Measurements from ENCODE around the gene CDC14B. TPM values are rescaled to one million over a fixed set of nuclear protein-coding genes. Genes with fewer than 3 reads are reported as not detected.
"Not testable (repeated sequence)": the region's sequence is repeated elsewhere in the genome, so short reads cannot be mapped to it uniquely, and the experiment has no call there.

The CDC14B gene
- total RNA-seq, 2 experiments from 2014 or later, result 0.62 to 0.89 TPM

DNA sequence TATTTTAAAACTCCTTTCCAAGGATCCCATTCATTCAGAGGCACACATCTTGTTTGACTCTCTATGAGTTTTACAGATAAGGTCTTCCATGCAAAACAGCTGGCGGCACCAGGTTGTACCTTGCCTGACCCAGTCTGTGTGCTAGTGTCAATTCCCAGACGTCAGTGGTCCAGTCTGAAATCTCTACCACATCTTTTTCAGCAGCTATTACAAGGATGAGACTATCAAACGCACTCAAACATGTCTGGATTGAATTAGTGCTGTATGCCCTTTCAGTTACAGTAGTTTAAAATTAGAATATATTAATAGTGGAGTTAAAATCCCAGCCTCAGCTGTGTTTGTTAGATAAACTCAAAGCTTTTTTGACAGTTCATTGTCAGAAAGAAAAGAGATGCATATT lies 11.7 kb downstream of the CDC14B start:
- Mint-ChIP-seq H3K27me3 (ENCODE audit: low read depth) (peaks cover 26% of the 10 kb centered on the region), H3K4me1 (ENCODE audit: low read depth) (no peaks in the 10 kb centered on the region), H3K27ac (no peak overlapping the region), H3K4me3 (no peak overlapping the region), H3K9me3 (no peaks in the 10 kb centered on the region), H3K36me3 (ENCODE audit: low read depth) (no peaks in the 10 kb centered on the region)
- intact Hi-C loops (cut with micrococcal nuclease), result no loop called here
- CTCF ChIA-PET, result no interaction called here
- no peak for DNase-seq

DNA sequence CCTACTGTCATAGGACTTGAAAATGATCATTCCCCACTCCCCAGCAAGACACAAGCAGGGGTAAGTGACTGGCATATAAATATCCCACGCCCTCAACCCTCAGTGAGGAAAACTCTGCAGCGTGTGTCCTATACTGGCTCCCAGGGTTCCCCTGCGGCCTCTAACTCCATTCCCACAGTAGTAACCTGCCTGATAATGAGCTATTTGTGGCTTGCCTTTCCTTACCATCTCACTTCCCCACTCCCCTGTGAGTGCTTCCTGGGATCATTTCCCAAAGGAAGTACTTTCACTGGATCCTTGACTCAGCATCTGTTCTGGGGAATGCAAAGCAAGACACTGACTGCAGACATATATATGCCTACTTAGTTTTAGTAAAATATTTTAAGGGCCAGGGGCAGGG lies 14.3 kb downstream of the CDC14B start:
- Mint-ChIP-seq H3K36me3 (ENCODE audit: low read depth) (no peaks in the 10 kb centered on the region), H3K4me3 (no peak overlapping the region), H3K9me3 (no peaks in the 10 kb centered on the region), H3K4me1 (ENCODE audit: low read depth) (no peaks in the 10 kb centered on the region), H3K27ac (no peak overlapping the region), H3K27me3 (ENCODE audit: low read depth) (peaks cover 6% of the 10 kb centered on the region)
- intact Hi-C loops (cut with micrococcal nuclease), result no loop called here
- CTCF ChIA-PET, result no interaction called here
- no peak for DNase-seq

DNA sequence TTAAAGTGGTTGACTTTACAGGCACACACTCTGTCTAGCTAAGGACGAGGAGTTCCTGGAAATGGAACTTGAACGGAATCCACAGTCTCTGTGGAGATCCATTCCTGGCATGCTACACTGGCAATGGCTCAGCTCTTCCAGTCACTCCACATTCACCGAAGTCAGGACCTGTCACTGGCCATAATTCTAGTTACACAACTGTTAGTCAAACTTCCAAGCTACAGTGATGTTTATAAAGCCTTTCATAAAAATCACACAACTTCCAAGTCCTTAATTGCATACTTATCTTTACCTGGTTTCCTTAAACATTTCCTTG lies 15.7 kb downstream of the CDC14B start:
- CTCF ChIA-PET, result no interaction called here
- H3K36me3 Mint-ChIP-seq (ENCODE audit: low read depth), result no peaks in the 10 kb centered on the region
- no peak overlapping the region for H3K27ac Mint-ChIP-seq

DNA sequence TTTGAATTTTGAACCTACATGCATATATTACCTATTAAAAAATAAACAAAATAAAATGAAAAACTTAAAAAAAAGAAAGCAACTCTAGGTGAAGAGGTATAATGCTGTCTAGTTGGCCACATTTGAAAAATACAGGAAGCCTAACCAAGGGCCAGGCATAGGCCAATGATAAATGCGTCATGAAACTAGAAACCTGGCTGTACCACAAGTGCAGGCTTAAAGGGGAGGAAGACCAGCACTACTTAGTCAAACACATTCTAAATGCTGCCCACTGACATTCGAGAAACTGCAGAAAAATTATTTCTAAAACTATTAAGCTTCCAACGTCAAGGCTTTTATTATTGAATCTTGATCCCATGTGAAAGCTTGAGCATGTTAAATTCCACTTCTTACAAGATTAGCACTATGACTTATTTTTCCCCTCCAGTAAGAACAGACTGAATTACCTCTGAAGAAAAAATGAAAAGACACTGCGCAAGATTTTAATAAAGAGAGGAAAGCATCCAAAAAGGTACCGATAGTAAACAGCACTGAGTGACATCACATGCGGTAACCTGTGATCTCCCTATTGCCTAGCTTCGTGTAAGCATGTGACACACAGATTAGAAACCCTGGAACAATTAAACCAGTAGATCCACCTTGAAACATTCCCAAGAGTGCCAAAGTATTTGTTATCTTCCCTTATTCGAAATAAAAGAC lies 16.2 kb downstream of the CDC14B start:
- Mint-ChIP-seq H3K4me1 (ENCODE audit: low read depth) (no peaks in the 10 kb centered on the region), H3K27ac (no peak overlapping the region), H3K9me3 (no peaks in the 10 kb centered on the region), H3K36me3 (ENCODE audit: low read depth) (no peaks in the 10 kb centered on the region), H3K4me3 (no peak overlapping the region), H3K27me3 (ENCODE audit: low read depth) (peaks cover 2% of the 10 kb centered on the region)
- intact Hi-C loops (cut with micrococcal nuclease), result no loop called here
- CTCF ChIA-PET, result no interaction called here
- no peak for DNase-seq

More for the DNA sequence above, 15.7 kb downstream of the CDC14B start:
- Mint-ChIP-seq H3K9me3 (no peaks in the 10 kb centered on the region), H3K4me3 (no peak overlapping the region), H3K4me1 (ENCODE audit: low read depth) (no peaks in the 10 kb centered on the region), H3K27me3 (ENCODE audit: low read depth) (peaks cover 4% of the 10 kb centered on the region)
- DNase-seq, result no peak
- intact Hi-C loops (cut with micrococcal nuclease), result no loop called here

GRCh38 chr9:96599298-96599697 lies 20.3 kb downstream of the CDC14B start:
- H3K4me1 Mint-ChIP-seq (ENCODE audit: low read depth), result no peaks in the 10 kb centered on the region
- CTCF ChIA-PET, result interaction anchor here (0.7 kb wide), 1 partner anchor 33 kb away, joined by 4 read pairs; no protein-coding TSS in a partner anchor
- no peak overlapping the region for H3K27ac Mint-ChIP-seq
- H3K9me3 Mint-ChIP-seq, result no peaks in the 10 kb centered on the region
- intact Hi-C loops (cut with micrococcal nuclease), result no loop called here
- H3K4me3 Mint-ChIP-seq, result no peak overlapping the region
- no peaks in the 10 kb centered on the region for H3K36me3 Mint-ChIP-seq (ENCODE audit: low read depth)
- no peak for DNase-seq
- no peaks in the 10 kb centered on the region for H3K27me3 Mint-ChIP-seq (ENCODE audit: low read depth)

DNA sequence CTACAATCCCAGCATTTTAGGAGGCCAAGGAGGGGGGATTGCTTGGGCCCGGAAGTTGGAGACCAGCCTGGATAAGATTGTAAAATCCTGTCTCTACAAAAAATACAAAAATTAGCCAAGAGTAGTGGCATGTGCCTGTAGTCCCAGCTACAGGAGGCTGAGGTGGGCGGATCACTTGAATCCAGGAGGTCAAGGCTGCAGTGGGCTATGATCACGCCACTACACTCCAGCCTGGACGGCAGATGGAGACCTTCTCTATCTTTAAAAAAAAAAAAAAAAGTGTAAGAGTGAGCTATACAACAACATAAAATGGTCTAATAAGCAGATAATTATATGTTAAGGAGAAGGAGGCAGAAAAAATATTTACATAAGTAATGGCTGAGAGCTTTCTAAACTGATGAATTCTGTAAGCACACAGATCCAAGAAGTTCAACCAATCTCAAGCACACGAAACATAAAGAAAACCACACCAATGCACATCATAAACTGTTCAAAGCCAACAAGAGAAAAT lies 23.0 kb downstream of the CDC14B start:
- Mint-ChIP-seq H3K27me3 (ENCODE audit: low read depth) (no peaks in the 10 kb centered on the region), H3K4me3 (no peak overlapping the region), H3K4me1 (ENCODE audit: low read depth) (no peaks in the 10 kb centered on the region), H3K9me3 (no peaks in the 10 kb centered on the region), H3K36me3 (ENCODE audit: low read depth) (no peaks in the 10 kb centered on the region), H3K27ac (no peak overlapping the region)
- CTCF ChIA-PET, result interaction anchor here (0.7 kb wide), 1 partner anchor 1135 kb away, joined by 5 read pairs; no protein-coding TSS in a partner anchor
- DNase-seq, result no peak
- intact Hi-C loops (cut with micrococcal nuclease), result no loop called here

GRCh38 chr9:96587338-96588315 lies 32.0 kb downstream of the CDC14B start:
- no peak for DNase-seq
- intact Hi-C loops (cut with micrococcal nuclease), result no loop called here
- peaks cover 17% of the 10 kb centered on the region for H3K27me3 Mint-ChIP-seq (ENCODE audit: low read depth)

GRCh38 chr9:96585426-96585825 lies 34.2 kb downstream of the CDC14B start:
- DNase-seq, result no peak
- H3K27ac Mint-ChIP-seq, result no peak overlapping the region
- intact Hi-C loops (cut with micrococcal nuclease), result no loop called here
- no peaks in the 10 kb centered on the region for H3K36me3 Mint-ChIP-seq (ENCODE audit: low read depth)
- no peak overlapping the region for H3K4me3 Mint-ChIP-seq
- H3K27me3 Mint-ChIP-seq (ENCODE audit: low read depth), result peaks cover 15% of the 10 kb centered on the region
- H3K4me1 Mint-ChIP-seq (ENCODE audit: low read depth), result peaks cover 9% of the 10 kb centered on the region
- H3K9me3 Mint-ChIP-seq, result no peaks in the 10 kb centered on the region
- CTCF ChIA-PET, result no interaction called here

More at GRCh38 chr9:96587338-96588315, 32.0 kb downstream of the CDC14B start:
- Mint-ChIP-seq H3K4me3 (no peak overlapping the region), H3K4me1 (ENCODE audit: low read depth) (peaks cover 9% of the 10 kb centered on the region), H3K9me3 (no peaks in the 10 kb centered on the region), H3K27ac (no peak overlapping the region), H3K36me3 (ENCODE audit: low read depth) (no peaks in the 10 kb centered on the region)
- CTCF ChIA-PET, result no interaction called here

GRCh38 chr9:96582199-96582598 lies 37.4 kb downstream of the CDC14B start:
- H3K4me1 Mint-ChIP-seq (ENCODE audit: low read depth); H3K36me3 Mint-ChIP-seq (ENCODE audit: low read depth); H3K4me3 Mint-ChIP-seq; DNase-seq; H3K27ac Mint-ChIP-seq; H3K9me3 Mint-ChIP-seq; H3K27me3 Mint-ChIP-seq (ENCODE audit: low read depth); CTCF ChIA-PET; intact Hi-C loops (cut with micrococcal nuclease): not testable (repeated sequence)

- Mint-ChIP-seq H3K27ac (no peak overlapping the region), H3K4me1 (ENCODE audit: low read depth) (no peaks in the 10 kb centered on the region), H3K36me3 (ENCODE audit: low read depth) (no peaks in the 10 kb centered on the region), H3K4me3 (no peak overlapping the region), H3K27me3 (ENCODE audit: low read depth) (peaks cover 3% of the 10 kb centered on the region), H3K9me3 (no peaks in the 10 kb centered on the region)
- no peak for DNase-seq
- intact Hi-C loops (cut with micrococcal nuclease), result no loop called here
- CTCF ChIA-PET, result no interaction called here
These were observed 37.9 kb downstream of the CDC14B start for GRCh38 chr9:96581786-96582185.

DNA sequence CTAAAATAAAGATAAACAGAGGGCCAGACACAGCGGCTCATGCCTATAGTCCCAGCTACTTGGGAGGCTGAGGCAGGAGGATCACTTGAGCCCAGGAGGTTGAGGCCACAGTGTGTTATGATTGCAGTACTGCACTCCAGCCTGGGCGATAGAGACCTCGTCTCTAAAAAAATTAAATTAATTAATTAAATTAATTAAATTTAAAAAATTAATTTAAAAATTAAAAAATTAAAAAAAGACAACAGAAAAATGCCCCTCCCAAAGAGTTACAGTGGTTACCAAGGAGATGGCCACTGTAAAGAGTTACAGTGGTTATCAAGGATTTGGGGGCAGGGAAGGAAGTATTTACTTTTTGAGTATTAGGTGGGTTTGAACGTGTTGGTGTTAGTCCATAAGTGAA lies 38.3 kb downstream of the CDC14B start:
- H3K36me3 Mint-ChIP-seq (ENCODE audit: low read depth), result no peaks in the 10 kb centered on the region
- no peak overlapping the region for H3K27ac Mint-ChIP-seq
- CTCF ChIA-PET, result no interaction called here
- no peaks in the 10 kb centered on the region for H3K9me3 Mint-ChIP-seq
- peaks cover 3% of the 10 kb centered on the region for H3K27me3 Mint-ChIP-seq (ENCODE audit: low read depth)
- H3K4me1 Mint-ChIP-seq (ENCODE audit: low read depth), result no peaks in the 10 kb centered on the region
- DNase-seq, result no peak
- no peak overlapping the region for H3K4me3 Mint-ChIP-seq
- intact Hi-C loops (cut with micrococcal nuclease), result no loop called here

DNA sequence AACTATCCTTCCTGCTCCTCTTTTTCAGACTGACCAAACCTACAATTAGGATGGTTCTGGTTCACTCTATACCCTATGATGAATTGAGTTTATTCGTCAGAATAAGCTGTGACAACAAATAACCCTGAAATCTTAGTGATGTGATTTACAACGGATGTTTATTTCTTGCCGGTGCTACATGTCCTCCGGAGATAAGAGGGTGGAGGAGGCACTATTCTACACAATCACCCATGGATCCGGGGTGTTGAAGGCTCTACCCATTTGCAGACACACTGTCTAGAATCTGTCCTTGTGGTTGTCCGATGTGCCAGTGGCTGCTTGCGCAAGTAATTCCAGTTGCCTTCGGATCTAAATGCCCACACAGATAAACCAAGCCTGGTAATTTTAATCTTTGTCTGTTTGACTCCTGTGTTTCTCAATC lies 44.7 kb downstream of the CDC14B start:
- Mint-ChIP-seq H3K27ac (no peak overlapping the region), H3K4me1 (ENCODE audit: low read depth) (no peaks in the 10 kb centered on the region), H3K36me3 (ENCODE audit: low read depth) (no peaks in the 10 kb centered on the region), H3K9me3 (no peaks in the 10 kb centered on the region), H3K27me3 (ENCODE audit: low read depth) (no peaks in the 10 kb centered on the region), H3K4me3 (no peak overlapping the region)
- intact Hi-C loops (cut with micrococcal nuclease), result no loop called here
- DNase-seq, result no peak
- CTCF ChIA-PET, result interaction anchor here (0.5 kb wide), 1 partner anchor 111 kb away, joined by 6 read pairs; no protein-coding TSS in a partner anchor

Measured in activated naive CD4-positive, alpha-beta T cell treated with anti-CD3 and anti-CD28 coated beads for 36 hours (primary cell).